ENCODE results near the gene DUXB. TPM values are rescaled to one million over a fixed set of nuclear protein-coding genes. Genes with fewer than 3 reads are reported as not detected.

DUXB gene
- total RNA-seq, 1 donor from 2014 or later = not detected

DNA sequence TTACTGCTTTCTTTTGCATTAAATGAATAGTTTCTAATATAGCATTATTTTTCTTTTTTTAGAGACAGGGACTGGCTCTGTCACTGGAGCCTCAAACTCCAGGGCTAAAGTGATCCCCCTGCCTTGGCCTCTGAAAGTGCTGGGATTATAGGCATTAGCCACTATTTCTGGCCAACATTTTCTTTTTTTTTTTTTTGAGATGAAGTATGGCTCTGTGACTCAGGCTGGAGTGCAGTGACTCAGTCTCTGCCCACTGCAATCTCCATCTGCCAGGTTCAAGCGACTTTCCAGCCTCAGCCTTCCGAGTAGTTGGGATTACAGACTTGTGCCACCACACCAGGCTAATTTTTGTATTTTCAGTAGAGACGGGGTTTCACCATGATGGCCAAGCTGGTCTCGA lies 2.0 kb upstream of the DUXB start:
- Mint-ChIP-seq H3K4me1 (ENCODE audit: low read depth) (no peaks in the 10 kb centered on the region), H3K9me3 (no peaks in the 10 kb centered on the region), H3K36me3 (ENCODE audit: low read depth) (no peaks in the 10 kb centered on the region), H3K4me3 (ENCODE audit: low read depth) (no peak overlapping the region), H3K27ac (no peak overlapping the region), H3K27me3 (ENCODE audit: low read depth) (peaks cover 2% of the 10 kb centered on the region)
- no peak for DNase-seq (ENCODE audit: low spot score)
- intact Hi-C loops (cut with micrococcal nuclease) = no loop called here

DNA sequence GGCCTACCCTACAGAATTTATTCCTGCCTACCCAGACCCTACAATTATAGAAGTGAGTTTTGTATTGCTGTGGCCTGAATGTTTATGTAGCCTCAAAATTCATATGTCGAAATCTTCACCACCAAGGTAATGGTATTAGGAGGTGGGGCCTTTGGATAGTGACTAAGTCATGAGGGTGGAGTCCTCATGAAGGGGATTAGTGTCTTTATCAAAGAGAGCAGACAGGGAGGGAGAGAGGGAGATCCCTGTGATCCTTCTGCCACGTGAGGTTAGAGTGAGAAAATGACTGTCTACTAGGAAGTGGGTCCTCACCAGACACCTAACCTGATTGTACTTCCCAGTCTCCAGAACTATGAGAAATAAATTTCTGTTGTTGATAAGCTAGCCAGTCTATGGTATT lies 981 bp upstream of the DUXB start:
- intact Hi-C loops (cut with micrococcal nuclease) = no loop called here
- H3K27ac Mint-ChIP-seq = no peak overlapping the region
- peaks cover 2% of the 10 kb centered on the region for H3K27me3 Mint-ChIP-seq (ENCODE audit: low read depth)
- no peaks in the 10 kb centered on the region for H3K36me3 Mint-ChIP-seq (ENCODE audit: low read depth)
- H3K9me3 Mint-ChIP-seq = no peaks in the 10 kb centered on the region
- H3K4me3 Mint-ChIP-seq (ENCODE audit: low read depth) = no peak overlapping the region
- DNase-seq (ENCODE audit: low spot score) = no peak
- H3K4me1 Mint-ChIP-seq (ENCODE audit: low read depth) = no peaks in the 10 kb centered on the region

DNA sequence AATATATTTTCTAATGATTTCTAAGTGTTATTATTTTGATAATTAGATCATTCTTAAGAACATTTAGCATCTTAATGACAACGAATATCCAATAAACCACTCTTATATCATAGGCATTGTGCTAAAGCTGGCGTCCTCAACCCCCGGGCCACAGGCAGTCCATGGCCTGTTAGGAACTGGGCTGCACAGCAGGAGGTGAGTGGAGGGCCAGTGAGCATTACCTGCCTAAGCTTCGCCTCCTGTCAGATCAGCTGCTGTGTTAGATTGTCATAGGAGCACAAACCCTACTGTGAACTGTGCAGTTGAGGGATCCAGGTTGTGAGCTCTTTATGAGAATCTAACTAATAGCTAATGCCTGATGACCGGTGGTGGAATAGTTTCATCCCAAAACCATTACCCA lies 3.7 kb downstream of the DUXB start:
- no peak overlapping the region for H3K27ac Mint-ChIP-seq
- intact Hi-C loops (cut with micrococcal nuclease) = no loop called here

DNA sequence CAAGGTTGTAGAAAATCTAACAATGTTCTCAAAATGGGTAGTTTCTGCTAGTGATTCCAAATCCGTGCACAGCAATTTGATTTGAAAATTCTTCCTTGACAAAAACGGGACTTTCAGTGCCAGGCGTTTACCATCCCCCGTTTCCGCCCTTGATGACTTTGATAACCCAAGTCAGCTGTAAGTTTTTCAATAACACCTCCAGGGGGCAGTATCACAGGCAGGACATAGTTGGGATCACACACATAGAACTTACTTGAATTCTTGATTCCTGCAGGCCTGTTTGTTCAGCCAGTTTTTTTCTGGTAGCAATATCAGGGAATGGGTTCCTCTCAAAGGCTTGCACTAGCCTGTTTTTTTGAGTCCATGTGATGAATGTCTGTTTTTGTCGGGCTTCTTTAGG lies 5.6 kb downstream of the DUXB start:
- Mint-ChIP-seq H3K27ac (no peak overlapping the region), H3K27me3 (ENCODE audit: low read depth) (no peaks in the 10 kb centered on the region), H3K9me3 (no peaks in the 10 kb centered on the region), H3K36me3 (ENCODE audit: low read depth) (no peaks in the 10 kb centered on the region), H3K4me3 (ENCODE audit: low read depth) (no peak overlapping the region), H3K4me1 (ENCODE audit: low read depth) (no peaks in the 10 kb centered on the region)
- no peak for DNase-seq (ENCODE audit: low spot score)
- intact Hi-C loops (cut with micrococcal nuclease) = no loop called here

More for the DNA sequence above, 3.7 kb downstream of the DUXB start:
- Mint-ChIP-seq H3K36me3 (ENCODE audit: low read depth) (no peaks in the 10 kb centered on the region), H3K4me3 (ENCODE audit: low read depth) (no peak overlapping the region), H3K27me3 (ENCODE audit: low read depth) (no peaks in the 10 kb centered on the region), H3K9me3 (no peaks in the 10 kb centered on the region), H3K4me1 (ENCODE audit: low read depth) (no peaks in the 10 kb centered on the region)
- no peak for DNase-seq (ENCODE audit: low spot score)

DNA sequence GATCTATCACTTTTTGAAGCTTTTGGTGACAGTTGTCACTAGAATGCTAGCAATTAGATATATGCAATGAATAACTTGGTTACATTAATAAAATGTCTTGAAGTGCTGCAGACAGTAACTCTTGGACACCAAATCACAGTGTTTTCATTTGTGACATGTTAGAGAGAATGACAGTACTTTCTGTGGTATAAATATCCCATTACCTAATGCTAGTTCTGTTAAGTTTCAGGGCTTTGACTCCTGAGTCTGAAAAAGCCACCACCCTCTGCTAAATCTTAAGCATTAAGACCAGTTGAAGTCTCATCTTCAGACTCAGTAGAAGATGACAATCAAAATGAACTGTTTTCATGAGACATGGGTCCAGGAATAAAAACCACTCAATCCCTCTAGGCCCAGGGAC lies 13.9 kb downstream of the DUXB start:
- no peak for DNase-seq (ENCODE audit: low spot score)
- intact Hi-C loops (cut with micrococcal nuclease) = no loop called here
- peaks cover 4% of the 10 kb centered on the region for H3K27me3 Mint-ChIP-seq (ENCODE audit: low read depth)

DNA sequence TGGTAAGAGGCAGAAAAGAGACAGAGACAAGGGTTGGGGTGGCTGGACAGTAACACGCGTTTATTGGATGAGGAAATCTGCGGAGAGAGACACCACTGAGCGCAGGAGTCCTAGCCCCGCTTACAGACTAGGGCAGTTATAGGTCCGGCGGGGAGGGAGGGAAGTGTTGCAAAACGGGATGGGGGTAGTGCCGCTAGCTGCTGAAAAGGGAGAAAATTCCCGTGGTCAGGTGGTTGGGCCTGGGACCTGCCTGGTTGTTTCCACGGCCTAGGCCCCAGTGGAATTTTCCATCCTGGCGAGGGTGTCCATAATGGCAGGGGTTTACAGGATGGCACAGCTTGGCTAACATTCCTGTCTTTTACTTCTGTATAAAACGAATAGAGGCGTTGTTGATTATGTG lies 19.0 kb downstream of the DUXB start:
- intact Hi-C loops (cut with micrococcal nuclease) = no loop called here
- Mint-ChIP-seq H3K27me3 (ENCODE audit: low read depth) (peaks cover 4% of the 10 kb centered on the region), H3K27ac (no peak overlapping the region), H3K9me3 (peaks cover 7% of the 10 kb centered on the region), H3K36me3 (ENCODE audit: low read depth) (no peaks in the 10 kb centered on the region), H3K4me3 (ENCODE audit: low read depth) (no peak overlapping the region), H3K4me1 (ENCODE audit: low read depth) (no peaks in the 10 kb centered on the region)
- no peak for DNase-seq (ENCODE audit: low spot score)

More for the DNA sequence above, 13.9 kb downstream of the DUXB start:
- Mint-ChIP-seq H3K36me3 (ENCODE audit: low read depth) (no peaks in the 10 kb centered on the region), H3K9me3 (peaks cover 7% of the 10 kb centered on the region), H3K27ac (no peak overlapping the region), H3K4me3 (ENCODE audit: low read depth) (no peak overlapping the region), H3K4me1 (ENCODE audit: low read depth) (no peaks in the 10 kb centered on the region)

DNA sequence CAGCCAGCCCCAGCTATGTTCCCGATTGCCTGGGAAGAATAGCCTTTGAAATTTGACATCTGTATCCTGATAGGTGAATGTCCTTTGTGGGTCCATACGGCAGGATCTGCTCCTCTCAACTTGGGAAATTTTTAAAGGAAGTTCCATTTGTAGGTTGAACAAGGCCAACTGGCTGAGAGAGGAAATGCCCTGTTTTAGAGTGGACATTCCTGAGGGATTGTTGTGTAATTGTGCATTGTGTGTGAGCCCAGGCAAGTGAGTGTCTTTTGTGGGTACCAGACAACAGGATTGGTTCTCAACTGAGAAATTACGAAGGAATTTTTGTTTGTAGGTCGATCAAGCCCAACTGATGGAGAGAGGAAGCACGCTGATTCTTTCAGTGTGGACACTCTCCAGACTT lies 21.9 kb downstream of the DUXB start:
- no peak overlapping the region for H3K27ac Mint-ChIP-seq
- H3K36me3 Mint-ChIP-seq (ENCODE audit: low read depth) = no peaks in the 10 kb centered on the region
- no peak overlapping the region for H3K4me3 Mint-ChIP-seq (ENCODE audit: low read depth)
- no peaks in the 10 kb centered on the region for H3K4me1 Mint-ChIP-seq (ENCODE audit: low read depth)
- H3K9me3 Mint-ChIP-seq = peaks cover 4% of the 10 kb centered on the region
- peaks cover 2% of the 10 kb centered on the region for H3K27me3 Mint-ChIP-seq (ENCODE audit: low read depth)
- no peak for DNase-seq (ENCODE audit: low spot score)
- intact Hi-C loops (cut with micrococcal nuclease) = no loop called here

DNA sequence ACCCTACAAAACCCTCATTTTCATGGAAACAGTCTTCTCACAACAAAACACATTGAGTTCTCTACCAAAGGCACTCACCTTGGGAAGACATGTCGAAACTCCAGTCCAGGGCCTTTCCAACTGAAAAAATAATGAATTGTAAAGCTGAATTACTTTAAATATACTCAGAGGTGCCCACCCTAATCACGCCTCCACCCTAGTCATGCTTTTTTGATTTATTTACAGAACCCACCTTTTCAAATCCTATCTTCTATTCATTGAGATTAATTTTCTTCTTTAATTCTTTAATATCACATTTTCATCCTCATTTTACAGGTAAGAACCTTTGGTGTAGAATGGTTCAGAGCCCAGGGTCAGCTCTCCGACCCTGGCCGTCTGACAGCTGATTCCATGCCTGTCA lies 24.4 kb downstream of the DUXB start, which contains the start of gene CPHXL2:
Gene CPHXL2 (minus strand): TSS at position 101 of the 400 bp plus-strand sequence. CDS start 10 bp downstream, at position 91.
- intact Hi-C loops (cut with micrococcal nuclease) = no loop called here
- no peaks in the 10 kb centered on the region for H3K36me3 Mint-ChIP-seq (ENCODE audit: low read depth)
- no peak within 1 kb of the TSS for H3K4me3 Mint-ChIP-seq (ENCODE audit: low read depth)
- no peak for DNase-seq (ENCODE audit: low spot score)
- H3K9me3 Mint-ChIP-seq = no peaks in the 10 kb centered on the region
- no peaks in the 10 kb centered on the region for H3K27me3 Mint-ChIP-seq (ENCODE audit: low read depth)
- H3K27ac Mint-ChIP-seq = no peak within 1 kb of the TSS
- H3K4me1 Mint-ChIP-seq (ENCODE audit: low read depth) = no peaks in the 10 kb centered on the region

DNA sequence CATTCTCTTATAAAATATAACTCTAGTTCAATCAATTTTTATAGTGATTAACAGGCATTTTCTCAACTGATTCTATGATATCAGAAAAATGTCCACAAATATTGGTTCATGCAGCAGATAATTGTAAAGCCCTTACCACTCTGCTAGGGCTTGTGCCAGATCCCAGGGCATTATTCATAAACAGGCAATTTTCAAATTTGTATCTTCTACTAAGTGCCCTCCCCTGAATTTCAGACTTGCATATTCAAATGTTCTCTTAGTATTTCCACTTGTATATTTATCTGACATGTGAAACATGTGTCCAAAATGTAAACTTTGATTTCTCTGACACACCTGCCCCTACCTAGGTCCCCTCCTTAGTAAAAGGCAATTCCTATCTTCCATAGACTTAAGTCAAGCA lies 33.8 kb downstream of the DUXB start:
- Mint-ChIP-seq H3K9me3 (no peaks in the 10 kb centered on the region), H3K4me3 (ENCODE audit: low read depth) (no peak overlapping the region), H3K36me3 (ENCODE audit: low read depth) (no peaks in the 10 kb centered on the region), H3K27ac (no peak overlapping the region), H3K4me1 (ENCODE audit: low read depth) (no peaks in the 10 kb centered on the region), H3K27me3 (ENCODE audit: low read depth) (no peaks in the 10 kb centered on the region)
- intact Hi-C loops (cut with micrococcal nuclease) = no loop called here
- DNase-seq (ENCODE audit: low spot score) = no peak

DNA sequence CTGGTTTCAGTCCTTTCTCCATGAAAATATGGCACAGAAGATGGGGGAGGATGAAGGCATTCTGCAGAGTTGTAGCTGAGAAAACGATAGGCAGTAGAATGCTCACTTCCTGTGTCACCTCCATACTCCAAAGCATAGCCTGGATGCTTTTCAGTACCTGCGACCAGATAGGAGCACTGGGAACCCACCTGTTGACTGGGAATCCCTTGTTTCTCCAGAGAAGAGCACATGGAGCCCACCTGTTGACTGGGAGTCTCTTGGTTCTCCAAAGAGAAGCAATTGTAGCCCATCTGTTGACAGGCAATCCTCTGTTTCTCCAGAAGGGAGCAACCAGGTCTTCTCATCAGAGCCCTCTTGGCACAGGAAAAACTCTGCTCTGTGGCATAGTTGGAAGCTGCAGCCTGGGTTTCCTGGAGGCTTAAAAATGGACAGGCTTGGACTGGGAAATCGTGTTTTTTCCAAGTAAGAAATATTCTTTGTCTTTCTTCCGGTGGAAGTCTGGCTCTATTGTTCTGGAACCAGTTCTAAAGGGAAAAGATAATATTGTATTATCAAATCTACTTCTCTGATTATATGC lies 40.4 kb downstream of the DUXB start:
- Mint-ChIP-seq H3K4me1 (ENCODE audit: low read depth) (no peaks in the 10 kb centered on the region), H3K9me3 (no peaks in the 10 kb centered on the region)
- intact Hi-C loops (cut with micrococcal nuclease) = no loop called here

DNA sequence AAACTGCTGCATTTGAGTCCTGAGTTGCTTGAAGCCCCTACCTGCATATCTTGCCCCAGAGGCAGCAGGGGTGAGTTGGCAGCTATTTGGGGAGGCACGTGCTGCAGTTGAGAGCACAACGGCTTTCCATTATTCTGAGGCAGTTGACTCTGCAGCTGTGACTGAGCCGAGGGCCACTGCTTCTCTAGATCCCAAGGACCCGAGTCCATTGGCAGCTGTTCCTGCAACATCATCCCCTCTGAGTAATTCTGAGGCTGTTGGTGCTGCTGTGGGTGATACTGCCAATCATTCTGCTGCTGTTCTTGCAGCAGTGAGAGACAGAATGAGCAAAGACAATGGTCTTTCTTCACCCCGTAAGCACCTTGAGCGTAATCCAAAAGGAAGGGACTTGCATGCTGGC lies 40.9 kb downstream of the DUXB start:
- Mint-ChIP-seq H3K4me3 (ENCODE audit: low read depth) (no peak overlapping the region), H3K4me1 (ENCODE audit: low read depth) (no peaks in the 10 kb centered on the region), H3K36me3 (ENCODE audit: low read depth) (peaks cover 43% of the 10 kb centered on the region), H3K9me3 (no peaks in the 10 kb centered on the region), H3K27me3 (ENCODE audit: low read depth) (no peaks in the 10 kb centered on the region), H3K27ac (no peak overlapping the region)
- DNase-seq (ENCODE audit: low spot score) = no peak
- intact Hi-C loops (cut with micrococcal nuclease) = no loop called here

More for the DNA sequence above, 40.4 kb downstream of the DUXB start:
- Mint-ChIP-seq H3K27me3 (ENCODE audit: low read depth) (no peaks in the 10 kb centered on the region), H3K4me3 (ENCODE audit: low read depth) (no peak overlapping the region), H3K27ac (no peak overlapping the region), H3K36me3 (ENCODE audit: low read depth) (peaks cover 38% of the 10 kb centered on the region)
- no peak for DNase-seq (ENCODE audit: low spot score)

DNA sequence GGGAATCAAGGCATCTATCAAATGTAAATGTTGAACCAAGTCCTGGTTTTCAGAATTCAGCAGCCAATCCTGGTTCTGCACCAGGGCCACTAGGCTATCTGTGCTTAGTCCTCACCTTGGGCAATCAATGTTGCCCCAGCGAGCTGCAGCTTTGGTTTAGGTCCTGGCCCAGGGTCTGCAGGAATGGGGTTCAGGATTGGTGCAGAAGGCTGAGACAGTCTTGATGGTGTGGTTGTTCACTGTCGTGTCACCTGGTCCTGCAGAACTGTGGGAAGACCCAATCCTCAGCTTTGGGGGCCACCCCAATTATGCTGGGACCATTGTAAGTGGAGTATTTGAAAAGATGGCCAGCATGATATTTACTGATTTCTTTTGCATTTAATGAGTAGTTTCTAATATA lies 43.1 kb downstream of the DUXB start:
- no peak overlapping the region for H3K27ac Mint-ChIP-seq
- H3K9me3 Mint-ChIP-seq = no peaks in the 10 kb centered on the region
- no peak overlapping the region for H3K4me3 Mint-ChIP-seq (ENCODE audit: low read depth)
- H3K36me3 Mint-ChIP-seq (ENCODE audit: low read depth) = peaks cover 58% of the 10 kb centered on the region
- DNase-seq (ENCODE audit: low spot score) = no peak
- intact Hi-C loops (cut with micrococcal nuclease) = no loop called here
- no peaks in the 10 kb centered on the region for H3K27me3 Mint-ChIP-seq (ENCODE audit: low read depth)
- H3K4me1 Mint-ChIP-seq (ENCODE audit: low read depth) = peaks cover 6% of the 10 kb centered on the region

DNA sequence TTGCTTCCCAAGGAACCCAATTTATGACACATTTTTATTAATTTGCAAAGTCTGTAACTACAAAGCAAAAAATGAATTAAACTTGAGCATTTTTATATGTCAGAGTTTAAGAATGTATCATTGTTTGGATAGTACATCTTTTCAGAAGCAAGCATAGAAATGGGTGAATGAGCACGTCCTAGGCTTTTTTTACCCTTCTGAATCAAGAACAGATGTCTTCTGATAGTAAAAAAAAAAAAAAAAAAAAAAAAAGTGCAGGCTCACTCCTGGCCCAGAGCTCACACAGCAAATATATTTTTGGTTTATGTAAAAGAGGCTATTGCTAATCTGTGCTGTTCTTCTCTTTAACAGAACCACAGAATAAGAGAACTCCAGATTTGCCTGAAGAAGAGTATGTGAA lies 47.3 kb downstream of the DUXB start:
- intact Hi-C loops (cut with micrococcal nuclease) = no loop called here
- peaks cover 34% of the 10 kb centered on the region for H3K4me1 Mint-ChIP-seq (ENCODE audit: low read depth)
- H3K36me3 Mint-ChIP-seq (ENCODE audit: low read depth) = peaks cover 70% of the 10 kb centered on the region
- no peak overlapping the region for H3K4me3 Mint-ChIP-seq (ENCODE audit: low read depth)
- H3K9me3 Mint-ChIP-seq = no peaks in the 10 kb centered on the region
- no peak for DNase-seq (ENCODE audit: low spot score)
- no peaks in the 10 kb centered on the region for H3K27me3 Mint-ChIP-seq (ENCODE audit: low read depth)
- H3K27ac Mint-ChIP-seq = peak overlapping the region; percentile 11

Measured in activated T-helper 2 cell treated with anti-CD3 and anti-CD28 coated beads, Interferon-gamma antibody, Interleukin-2, Interleukin-4, amounts not matched to agents 10 μg/mL and 5 μg/mL and 100 μg/mL, durations not matched to agents 14 hours and 24 hours and 36 hours (primary cell).